ENCODE measurements around the gene SYNGAP1. TPM values are rescaled to one million over a fixed set of nuclear protein-coding genes. Genes with fewer than 3 reads are reported as not detected.

SYNGAP1 gene
- total RNA-seq, 1 experiment from 2014 or later, result 18.8 TPM

GRCh38 chr6:33434961-33435360 is 15.1 kb downstream of the SYNGAP1 start:
- TF ChIP-seq CTCF (IDR thresholded peaks at IDR 0.05; ENCODE audit: unreplicated experiment), result no peak
- H3K27me3 Mint-ChIP-seq (ENCODE audit: unreplicated experiment), result no peaks in the 10 kb centered on the region
- CTCF ChIA-PET, result no interaction called here
- intact Hi-C loops (cut with micrococcal nuclease; ENCODE audit: unreplicated experiment), result no loop called here
- DNase-seq, result no peak
- no peak overlapping the region for H3K27ac Mint-ChIP-seq (ENCODE audit: unreplicated experiment)
- no peaks in the 10 kb centered on the region for H3K9me3 Mint-ChIP-seq (ENCODE audit: low read depth, unreplicated experiment)
- BruUV-seq (replicated peaks), result no TSS peak
- H3K4me1 Mint-ChIP-seq (ENCODE audit: low read depth, unreplicated experiment), result peaks cover 2% of the 10 kb centered on the region
- H3K4me3 Mint-ChIP-seq (ENCODE audit: low read depth, unreplicated experiment), result no peak overlapping the region
- H3K36me3 Mint-ChIP-seq (ENCODE audit: insufficient read depth, unreplicated experiment), result peaks cover 4% of the 10 kb centered on the region

GRCh38 chr6:33437666-33438065 is 17.8 kb downstream of the SYNGAP1 start:
- BruUV-seq (replicated peaks), result no TSS peak
- H3K9me3 Mint-ChIP-seq (ENCODE audit: low read depth, unreplicated experiment), result no peaks in the 10 kb centered on the region
- no peak overlapping the region for H3K4me3 Mint-ChIP-seq (ENCODE audit: low read depth, unreplicated experiment)
- H3K27ac Mint-ChIP-seq (ENCODE audit: unreplicated experiment), result no peak overlapping the region
- no peak for TF ChIP-seq CTCF (IDR thresholded peaks at IDR 0.05; ENCODE audit: unreplicated experiment)
- no peaks in the 10 kb centered on the region for H3K27me3 Mint-ChIP-seq (ENCODE audit: unreplicated experiment)
- H3K36me3 Mint-ChIP-seq (ENCODE audit: insufficient read depth, unreplicated experiment), result peaks cover 4% of the 10 kb centered on the region
- CTCF ChIA-PET, result no interaction called here
- no peak for DNase-seq
- H3K4me1 Mint-ChIP-seq (ENCODE audit: low read depth, unreplicated experiment), result no peaks in the 10 kb centered on the region
- intact Hi-C loops (cut with micrococcal nuclease; ENCODE audit: unreplicated experiment), result no loop called here

- TF ChIP-seq CTCF (IDR thresholded peaks at IDR 0.05; ENCODE audit: unreplicated experiment), result no peak
- no peak overlapping the region for H3K4me3 Mint-ChIP-seq (ENCODE audit: low read depth, unreplicated experiment)
- no peak for DNase-seq
- H3K4me1 Mint-ChIP-seq (ENCODE audit: low read depth, unreplicated experiment), result no peaks in the 10 kb centered on the region
- no peaks in the 10 kb centered on the region for H3K27me3 Mint-ChIP-seq (ENCODE audit: unreplicated experiment)
- no peak overlapping the region for H3K27ac Mint-ChIP-seq (ENCODE audit: unreplicated experiment)
- peaks cover 4% of the 10 kb centered on the region for H3K36me3 Mint-ChIP-seq (ENCODE audit: insufficient read depth, unreplicated experiment)
- CTCF ChIA-PET, result interaction anchor here (1.0 to 1.4 kb wide), 2 partner anchors 15 to 21 kb away, joined by 4 read pairs; partner anchors contain the start of genes CUTA and ZBTB9
- BruUV-seq (replicated peaks), result no TSS peak
- H3K9me3 Mint-ChIP-seq (ENCODE audit: low read depth, unreplicated experiment), result no peaks in the 10 kb centered on the region
- intact Hi-C loops (cut with micrococcal nuclease; ENCODE audit: unreplicated experiment), result no loop called here
Measured at GRCh38 chr6:33438978-33439594, 19.2 kb downstream of the SYNGAP1 start.

GRCh38 chr6:33439956-33440648 is 20.2 kb downstream of the SYNGAP1 start:
- Mint-ChIP-seq H3K4me1 (ENCODE audit: low read depth, unreplicated experiment) (no peaks in the 10 kb centered on the region), H3K36me3 (ENCODE audit: insufficient read depth, unreplicated experiment) (peaks cover 4% of the 10 kb centered on the region), H3K27me3 (ENCODE audit: unreplicated experiment) (no peaks in the 10 kb centered on the region), H3K27ac (ENCODE audit: unreplicated experiment) (no peak overlapping the region), H3K4me3 (ENCODE audit: low read depth, unreplicated experiment) (no peak overlapping the region), H3K9me3 (ENCODE audit: low read depth, unreplicated experiment) (no peaks in the 10 kb centered on the region)
- intact Hi-C loops (cut with micrococcal nuclease; ENCODE audit: unreplicated experiment), result no loop called here
- no peak for TF ChIP-seq CTCF (IDR thresholded peaks at IDR 0.05; ENCODE audit: unreplicated experiment)
- CTCF ChIA-PET, result interaction anchor here (0.6 to 1.4 kb wide), 3 partner anchors 14 to 123 kb away, joined by 3 to 4 read pairs (median 4); partner anchors contain the start of genes CUTA and ZBTB9
- no peak for DNase-seq
- BruUV-seq (replicated peaks), result no TSS peak
